Measurements from ENCODE around the gene BTBD2. TPM values are rescaled to one million over a fixed set of nuclear protein-coding genes. Genes with fewer than 3 reads are reported as not detected.

The BTBD2 gene
- total and polyA plus RNA-seq, 2 of the 8 experiments (the other 6 are each of a cell fraction or from before 2014, with no cell fraction given), result 91.7 to 92.3 TPM

- Histone ChIP-seq H3K36me3 (ENCODE audit: control insufficient read depth in 2 of 4, insufficient read depth in 4 of 4, low read length in 3 of 4) (no peaks in the 10 kb centered on the region), H3K4ac (replicated peaks; ENCODE audit: insufficient read length, low read depth, low read length) (no peak overlapping the region), H2BK12ac (ENCODE audit: low read depth, low read length) (peak overlapping the region; percentile 2; the same call in 1 of the 2 replicates), H3K18ac (ENCODE audit: extremely low read depth, low read length) (no peak overlapping the region), H3K27ac (ENCODE audit: low read depth, low read length) (no peak overlapping the region), H3K14ac (ENCODE audit: insufficient read length) (no peak overlapping the region), H3K23ac (ENCODE audit: insufficient read length) (no peak overlapping the region), H3K79me2 (ENCODE audit: control insufficient read depth in 1 of 2, insufficient read depth in 2 of 2, low read length in 2 of 2) (no peaks in the 10 kb centered on the region), H3K9ac (replicated peaks in 1 of 4; ENCODE audit: extremely low read depth in 1 of 4, low read depth in 3 of 4, low read length in 3 of 4) (no peak overlapping the region), H3K4me3 (ENCODE audit: extremely low read depth in 1 of 4, insufficient read depth in 2 of 4, low read depth in 3 of 4, low read length in 4 of 4) (no peak overlapping the region), H2AK5ac (ENCODE audit: low read depth, low read length) (no peak overlapping the region), H2BK120ac (replicated peaks; ENCODE audit: low read depth, low read length) (no peak overlapping the region), H2BK20ac (ENCODE audit: low read length) (no peak overlapping the region), H3K27me3 (replicated peaks in 1 of 4; ENCODE audit: control insufficient read depth in 3 of 4, extremely low read depth in 1 of 4, insufficient read depth in 3 of 4, low read length in 3 of 4) (no peaks in the 10 kb centered on the region), H3K23me2 (ENCODE audit: low read depth, low read length) (peaks cover 5% of the 10 kb centered on the region; the same call in 1 of the 2 replicates), H3K4me1 (replicated peaks in 1 of 4; ENCODE audit: control insufficient read depth in 3 of 4, insufficient read depth in 4 of 4, low read length in 3 of 4) (peaks cover 4 to 14% (median 11%) of the 10 kb centered on the region in 4 experiments), H4K5ac (ENCODE audit: insufficient read length, low read depth, low read length) (no peak overlapping the region), H4K91ac (replicated peaks; ENCODE audit: insufficient read length, low read length) (peak overlapping the region; percentile 30), H4K8ac (ENCODE audit: extremely low read depth, insufficient read depth, low read length) (no peak overlapping the region; the same call in none of the 2 replicates), H3K79me1 (ENCODE audit: low read depth, low read length) (no peaks in the 10 kb centered on the region), H3K56ac (replicated peaks; ENCODE audit: insufficient read length, low read depth, low read length) (no peak overlapping the region), H2BK15ac (ENCODE audit: low read length) (no peak overlapping the region), H3K9me3 (ENCODE audit: insufficient read depth in 2 of 2, low read depth in 1 of 2, low read length in 1 of 2) (no peaks in the 10 kb centered on the region), H2AFZ (ENCODE audit: low read length) (no peak overlapping the region), H2BK5ac (ENCODE audit: low read depth, low read length) (no peak overlapping the region), H3K4me2 (ENCODE audit: insufficient read depth in 1 of 2, low read depth in 2 of 2, low read length in 2 of 2) (no peak overlapping the region), H4K20me1 (replicated peaks in 1 of 2; ENCODE audit: control insufficient read depth in 1 of 2, insufficient read depth in 2 of 2, low read length in 2 of 2) (no peaks in the 10 kb centered on the region)
- FAIRE-seq (no peak), DNase-seq (ENCODE audit: low read depth in 1 of 2, low spot score in 2 of 2) (no peak)
- TF ChIP-seq TCF12 (IDR thresholded peaks at IDR 0.05; ENCODE audit: low read depth, low read length) (no peak), CTCF (IDR thresholded peaks at IDR 0.05; ENCODE audit: control extremely low read depth in 1 of 3, insufficient read depth in 1 of 3, low read depth in 1 of 3, low read length in 3 of 3) (no peak), SP1 (IDR thresholded peaks at IDR 0.05; ENCODE audit: low read depth, low read length) (no peak), GTF2F1 (IDR thresholded peaks at IDR 0.05; ENCODE audit: borderline replicate concordance, low read depth, low read length) (no peak), RXRA (IDR thresholded peaks at IDR 0.05; ENCODE audit: insufficient read depth, low read depth, low read length) (no peak), KDM4A (IDR thresholded peaks at IDR 0.05; ENCODE audit: low read depth, low read length, severe bottlenecking) (no peak), TAF7 (optimal IDR thresholded peaks at IDR 0.05; ENCODE audit: borderline replicate concordance, low read depth, low read length) (no peak), POLR2AphosphoS5 (IDR thresholded peaks at IDR 0.05; ENCODE audit: low read depth, low read length) (no peak)
- ChIA-PET POLR2A (ENCODE audit: partially characterized antibody) (interaction anchor here (0.9 kb wide), 1 partner anchor 14 kb away, joined by 3 read pairs; the partner anchor contains the start of gene MKNK2), CTCF (ENCODE audit: partially characterized antibody) (interaction anchor here (0.9 to 1.2 kb wide), 3 partner anchors 16 to 135 kb away, joined by 3 to 4 read pairs (median 3); no protein-coding TSS in a partner anchor)
- WGBS, 2 experiments (ENCODE audit: extremely low coverage in 1 of 2, insufficient coverage in 1 of 2, insufficient read length in 1 of 2, insufficient replicate concordance in 2 of 2, low coverage in 1 of 2, low lambda C conversion rate in 2 of 2, missing lambda C conversion rate in 1 of 2), result 96% methylated on average over 34 of the region's 38 CpGs; no CpG with 5 or more reads in 1 of the 2 experiments
Measured at GRCh38 chr19:2064788-2065524, 49.4 kb upstream of the BTBD2 start.
